K562 (cell line): ENCODE data around the gene GNAL. TPM values are rescaled to one million over a fixed set of nuclear protein-coding genes. Genes with fewer than 3 reads are reported as not detected.

ENCODE experiments used
- ATAC-seq: fragments of 200-7000 bp; cut with Tn5 transposase; 3 replicates; pipeline ENCODE4 v1.9.1; 2020; ENCODE audit warnings: moderate library complexity
- BruUV-seq: library from RNA; stranded (reverse); fragments of 400-500 nt; replicated peaks from 2 replicates; lab custom pipeline; 2021; lab: Mats Ljungman, UMichigan
- CTCF ChIA-PET: fragments of 300-600 bp; formaldehyde crosslinking; extraction: SDS; loops from one replicate; lab custom pipeline; 2021; ENCODE audit warnings: low intra/inter-chr PET ratio; lab: Yijun Ruan, JAX
- POLR2A ChIA-PET: fragments of 300-600, 350-650 bp; sonication (Branson Sonifier 250); formaldehyde crosslinking; extraction: SDS; loops from one replicate; lab custom pipeline; 2021; ENCODE audit warnings: antibody characterized with exemption, inconsistent platforms; lab: Yijun Ruan, JAX
- DNase-seq, 4 experiments: peaks; one replicate each; pipeline versions ENCODE4 v3.0.0 to v3.0.0-alpha.2; 2011 to 2018; ENCODE audit warnings: low spot score in 3 of 4, mixed read lengths in 3 of 4; ENCODE audit errors: extremely low read depth in 1 of 4
- FAIRE-seq: peaks from 2 replicates; lab custom pipeline; 2011; peaks lifted over from hg19 to GRCh38; lab: Jason Lieb, UNC
- H2AFZ ChIP-seq: 2 replicates; pipeline ENCODE4 v1.6.0; 2011; ENCODE audit warnings: low read depth, low read length, control low read depth, inconsistent platforms
- H3K27ac ChIP-seq: fragments of 200-600 bp; 3 replicates; pipeline ENCODE4 v1.8.0; 2011; ENCODE audit warnings: low read depth, mild to moderate bottlenecking, control low read depth, inconsistent platforms, low read length, moderate library complexity, mixed read lengths; ENCODE audit errors: extremely low read depth
- H3K27me3 ChIP-seq, 2 experiments: fragments of 300-600 bp in 1 of 2; 2 replicates in 1 of 2; 3 replicates in 1 of 2; pipeline versions ENCODE4 v1.6.0 to v1.8.0; 2011; ENCODE audit warnings: inconsistent platforms in 2 of 2, low read length in 2 of 2, mild to moderate bottlenecking in 1 of 2, mixed read lengths in 1 of 2, moderate library complexity in 1 of 2; ENCODE audit not compliant: control insufficient read depth in 2 of 2, insufficient read depth in 2 of 2
- H3K36me3 ChIP-seq: fragments of 300-600 bp; 3 replicates; pipeline ENCODE4 v1.8.0; 2011; ENCODE audit warnings: mild to moderate bottlenecking, low read length, inconsistent platforms; ENCODE audit not compliant: control insufficient read depth, insufficient read depth
- H3K4me1 ChIP-seq, 2 experiments: fragments of 200-600 bp in 1 of 2; replicated peaks in 1 of 2; 2 replicates in 1 of 2; 3 replicates in 1 of 2; pipeline versions ENCODE4 v1.5.1 to v1.8.0; 2011; ENCODE audit warnings: inconsistent platforms in 2 of 2, low read length in 2 of 2, mild to moderate bottlenecking in 1 of 2, mixed read lengths in 1 of 2, moderate library complexity in 1 of 2; ENCODE audit not compliant: control insufficient read depth in 2 of 2, insufficient read depth in 2 of 2
- H3K4me2 ChIP-seq: 2 replicates; pipeline ENCODE4 v1.6.1; 2011; ENCODE audit warnings: low read length, control low read depth, inconsistent platforms, mixed read lengths; ENCODE audit not compliant: insufficient read depth
- H3K4me3 ChIP-seq: fragments of 200-600 bp; sonication (generic), shearing (Covaris generic); 2 replicates; pipeline ENCODE4 v1.5.1; 2016; ENCODE audit warnings: control low read depth, inconsistent platforms
- H3K79me2 ChIP-seq: fragments of 200-600 bp; 3 replicates; pipeline ENCODE4 v1.8.0; 2011; ENCODE audit warnings: low read length, inconsistent platforms; ENCODE audit not compliant: control insufficient read depth, insufficient read depth
- H3K9ac ChIP-seq, 2 experiments: 2 replicates each; pipeline versions ENCODE4 v1.6.0 to v1.6.1; 2011; ENCODE audit warnings: low read depth in 2 of 2, low read length in 2 of 2, control low read depth in 1 of 2, inconsistent platforms in 1 of 2, mild to moderate bottlenecking in 1 of 2, mixed read lengths in 1 of 2; ENCODE audit not compliant: insufficient read depth in 1 of 2
- H3K9me1 ChIP-seq: one replicate; pipeline ENCODE4 v1.6.0; 2011; ENCODE audit warnings: inconsistent platforms, mild to moderate bottlenecking, low read length, moderate library complexity; ENCODE audit not compliant: control insufficient read depth, insufficient read depth
- H3K9me3 ChIP-seq: replicated peaks from 2 replicates; pipeline ENCODE4 v1.5.1; 2011; ENCODE audit warnings: low read depth, low read length, inconsistent platforms; ENCODE audit not compliant: control insufficient read depth, insufficient read depth
- H4K20me1 ChIP-seq: replicated peaks from 2 replicates; pipeline ENCODE4 v1.6.1; 2011; ENCODE audit warnings: low read length, inconsistent platforms, mixed read lengths; ENCODE audit not compliant: control insufficient read depth, insufficient read depth
- ATF2 ChIP-seq: sonication (generic); formaldehyde crosslinking; IDR thresholded peaks from 2 replicates; pipeline ENCODE4 v1.8.1; 2022; ENCODE audit warnings: missing genetic modification reagents
- CEBPB ChIP-seq: fragments of 450-650 bp; IDR thresholded peaks from 2 replicates; pipeline ENCODE4 v1.6.1; 2016; ENCODE audit warnings: missing genetic modification characterization, missing compliant biosample characterization
- CHD4 ChIP-seq: fragments of 200-600 bp; sonication (generic); IDR thresholded peaks from 3 replicates; pipeline ENCODE4 v1.6.1; 2012; ENCODE audit warnings: low read depth, mild to moderate bottlenecking, mixed read lengths, low read length, inconsistent platforms; ENCODE audit not compliant: insufficient read depth, insufficient replicate concordance, poor library complexity, severe bottlenecking
- CTCF ChIP-seq, 3 experiments: IDR thresholded peaks in 2 of 3; conservative IDR thresholded peaks in 1 of 3; 2 replicates each; pipeline ENCODE4 v1.5.1; 2011 to 2012; ENCODE audit warnings: low read length in 3 of 3, mild to moderate bottlenecking in 3 of 3, control low read depth in 2 of 3, improper control_type of control experiment in 1 of 3, inconsistent platforms in 1 of 3, low read depth in 1 of 3, mixed read lengths in 1 of 3, moderate library complexity in 1 of 3; ENCODE audit not compliant: insufficient read depth in 2 of 3
- MYC ChIP-seq, 2 experiments: fragments of 250-450 bp in 1 of 2; sonication (Bioruptor Pico) in 1 of 2; IDR thresholded peaks; 2 replicates each; pipeline versions ENCODE4 v1.5.1 to v1.6.1; 2012 to 2021; ENCODE audit warnings: low read depth in 2 of 2, borderline replicate concordance in 1 of 2, improper control_type of control experiment in 1 of 2, low read length in 1 of 2, mild to moderate bottlenecking in 1 of 2, moderate library complexity in 1 of 2
- SMC3 ChIP-seq: conservative IDR thresholded peaks from 2 replicates; pipeline ENCODE4 v1.6.1; 2011; ENCODE audit warnings: low read depth, low read length, improper control_type of control experiment; ENCODE audit not compliant: insufficient read depth
- STAT5A ChIP-seq: IDR thresholded peaks from 2 replicates; pipeline ENCODE4 v1.6.1; 2012; ENCODE audit warnings: low read length, inconsistent platforms, borderline replicate concordance
- ZNF143 ChIP-seq: sonication (generic); formaldehyde crosslinking; IDR thresholded peaks from 2 replicates; pipeline ENCODE4 v1.9.0; 2022; ENCODE audit warnings: mild to moderate bottlenecking, missing genetic modification reagents
- ZNF165 ChIP-seq: fragments of 250-450 bp; sonication (Bioruptor Pico); IDR thresholded peaks from 2 replicates; pipeline ENCODE4 v1.4.0; 2020; ENCODE audit warnings: borderline replicate concordance
- ZNF518B ChIP-seq: fragments of 250-450 bp; sonication (Bioruptor Pico); IDR thresholded peaks from 2 replicates; pipeline ENCODE4 v1.5.0; 2021; ENCODE audit warnings: mild to moderate bottlenecking, moderate library complexity
- WGBS: fragments of 100-300 bp; shearing (Covaris generic); methylation state at CpG from one replicate; pipeline ENCODE4 v1.1.6; 2016; ENCODE audit warnings: low coverage, mixed read lengths; ENCODE audit not compliant: insufficient coverage; ENCODE audit errors: missing lambda C conversion rate; 5-methylcytosine and 5-hydroxymethylcytosine counted together
- in situ Hi-C: fragments of 300-500 bp; cut with MboI; formaldehyde crosslinking; loops from 4 replicates; pipeline ENCODE4 v1.15.0; 2018; ENCODE audit warnings: inconsistent platforms, mixed read lengths
- intact Hi-C: fragments of 100-400 bp; cut with micrococcal nuclease; formaldehyde crosslinking; loops from 2 replicates; pipeline ENCODE4 v1.14.2; 2022
- polyA plus RNA-seq, 8 experiments: library from polyadenylated mRNA; depleted of rRNA in 4 of 8; stranded (reverse) in 5 of 8; unstranded in 3 of 8; fragments of >200 nt; fragmentation: Nextera tagmentation in 2 of 8; fragmentation: Illumina TruSeq in 1 of 8; extraction: Ambion mirVana in 2 of 8; extraction: Trizol in 1 of 8; gene quantifications; 2 replicates each; pipeline versions ENCODE4 v1.2.1 to v1.2.3, GENCODE V29; 2011 to 2014; ENCODE audit warnings: inconsistent platforms in 1 of 8, missing spikeins in 1 of 8
- total RNA-seq, 7 experiments: library from RNA; depleted of rRNA in 6 of 7; stranded (reverse); fragments of >200 nt in 6 of 7; fragmentation: Illumina TruSeq in 2 of 7; extraction: Trizol in 2 of 7; gene quantifications; 2 replicates each; pipeline versions ENCODE4 v1.2.1 to v1.2.3, GENCODE V29; 2011 to 2021; ENCODE audit warnings: low replicate concordance in 1 of 7

GNAL gene
- total and polyA plus RNA-seq, 9 of the 15 experiments (the other 6 are each of a cell fraction or from before 2014, with no cell fraction given) = under 0.01 to 0.10 (median 0.01) TPM; not detected in 5

- TF ChIP-seq CEBPB (tag) (peak; percentile 79), SMC3 (peak; percentile 48; the same call in 1 of the 2 replicates), ZNF165 (CRISPR knock-in tag) (no peak), CHD4 (no peak), CTCF (IDR thresholded peaks at IDR 0.05 in 2 of 3, conservative IDR thresholded peaks at IDR 0.05 in 1 of 3; ENCODE audit: insufficient read depth in 2 of 3, low read depth in 1 of 3, low read length in 3 of 3) (peak; percentile 58 to 69 (median 63)), STAT5A (no peak)
Observed at GRCh38 chr18:11741505-11742145, 52.6 kb downstream of the GNAL start (continued).

GRCh38 chr18:11745521-11745920 is 56.5 kb downstream of the GNAL start:
- H3K4me3 ChIP-seq = no peak overlapping the region
- DNase-seq (no peak), FAIRE-seq (no peak), ATAC-seq (no peak)
- peaks cover 35 to 53% of the 10 kb centered on the region in 2 experiments for H3K27me3 ChIP-seq
- POLR2A ChIA-PET = interaction anchor here (0.5 to 1.3 kb wide), 2 partner anchors 8 to 11 kb away, joined by 3 to 4 read pairs; no protein-coding TSS in a partner anchor
- H3K9me3 ChIP-seq = no peaks in the 10 kb centered on the region
- no peak overlapping the region for H2AFZ ChIP-seq
- BruUV-seq = no TSS peak
- H3K4me2 ChIP-seq = no peak overlapping the region
- in situ Hi-C loops = no loop called here
- no peak overlapping the region for H3K9ac ChIP-seq
- H3K4me1 ChIP-seq = no peaks in the 10 kb centered on the region; a peak in 1 of 5 replicates
- WGBS = 1% methylated on average over 9 of the region's 9 CpGs
- H3K9me1 ChIP-seq = no peaks in the 10 kb centered on the region
- H3K36me3 ChIP-seq = no peaks in the 10 kb centered on the region
- H4K20me1 ChIP-seq = no peaks in the 10 kb centered on the region
- H3K79me2 ChIP-seq = no peaks in the 10 kb centered on the region
- H3K27ac ChIP-seq = no peak overlapping the region
- intact Hi-C loops = no loop called here
- CTCF ChIA-PET = no interaction called here
- TF ChIP-seq MYC (IDR thresholded peaks at IDR 0.05; ENCODE audit: low read depth, low read length) (no peak), MYC (CRISPR knock-in tag; IDR thresholded peaks at IDR 0.05; ENCODE audit: borderline replicate concordance, low read depth) (no peak), ATF2 (CRISPR knock-in tag) (no peak), ZNF143 (CRISPR knock-in tag) (no peak), ZNF518B (no peak)
